ENCODE data around the gene RTP3.

RTP3 gene

DNA sequence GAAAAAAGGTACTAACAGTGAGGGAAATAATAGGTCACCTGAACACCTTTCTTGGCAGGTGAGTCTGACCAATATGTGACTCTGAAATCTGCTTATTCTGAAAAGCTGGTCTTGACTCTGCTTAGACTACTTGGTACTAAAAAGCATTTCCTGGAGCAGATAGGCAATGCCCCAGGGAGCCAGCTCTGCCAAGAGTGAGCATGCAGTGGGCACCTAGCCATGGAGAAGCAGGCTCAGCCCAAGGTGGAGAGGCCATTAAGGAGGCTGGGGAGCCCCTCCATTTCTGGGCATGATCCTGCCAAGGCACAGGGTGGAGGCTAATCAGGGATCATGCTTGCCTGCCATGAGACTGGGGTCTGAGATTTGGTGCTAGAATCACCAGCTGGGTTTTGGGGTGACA lies 31.5 kb upstream of the RTP3 start:
- Histone ChIP-seq H3K79me2 (ENCODE audit: insufficient read depth, low read length) (no peaks in the 10 kb centered on the region), H3K9me3 (ENCODE audit: insufficient read depth, low read length, severe bottlenecking) (no peaks in the 10 kb centered on the region), H3K4me1 (ENCODE audit: insufficient read depth, low read length) (no peaks in the 10 kb centered on the region), H3K27me3 (ENCODE audit: insufficient read depth, low read length, poor library complexity) (no peaks in the 10 kb centered on the region), H3K36me3 (ENCODE audit: insufficient read depth, low read length) (no peaks in the 10 kb centered on the region), H4K20me1 (ENCODE audit: insufficient read depth, low read length) (no peaks in the 10 kb centered on the region), H3K9ac (ENCODE audit: low read depth, low read length) (no peak overlapping the region), H3K4me2 (ENCODE audit: insufficient read depth, low read length) (no peak overlapping the region), H3K4me3 (ENCODE audit: low read depth in 1 of 2, low read length in 2 of 2) (no peak overlapping the region), H3K27ac (ENCODE audit: low read length) (no peak overlapping the region), H2AFZ (ENCODE audit: low read depth, low read length) (no peak overlapping the region)
- DNase-seq (no peak), ATAC-seq (ENCODE audit: insufficient read depth, low read depth) (no peak)
- TF ChIP-seq, protein P1, sequence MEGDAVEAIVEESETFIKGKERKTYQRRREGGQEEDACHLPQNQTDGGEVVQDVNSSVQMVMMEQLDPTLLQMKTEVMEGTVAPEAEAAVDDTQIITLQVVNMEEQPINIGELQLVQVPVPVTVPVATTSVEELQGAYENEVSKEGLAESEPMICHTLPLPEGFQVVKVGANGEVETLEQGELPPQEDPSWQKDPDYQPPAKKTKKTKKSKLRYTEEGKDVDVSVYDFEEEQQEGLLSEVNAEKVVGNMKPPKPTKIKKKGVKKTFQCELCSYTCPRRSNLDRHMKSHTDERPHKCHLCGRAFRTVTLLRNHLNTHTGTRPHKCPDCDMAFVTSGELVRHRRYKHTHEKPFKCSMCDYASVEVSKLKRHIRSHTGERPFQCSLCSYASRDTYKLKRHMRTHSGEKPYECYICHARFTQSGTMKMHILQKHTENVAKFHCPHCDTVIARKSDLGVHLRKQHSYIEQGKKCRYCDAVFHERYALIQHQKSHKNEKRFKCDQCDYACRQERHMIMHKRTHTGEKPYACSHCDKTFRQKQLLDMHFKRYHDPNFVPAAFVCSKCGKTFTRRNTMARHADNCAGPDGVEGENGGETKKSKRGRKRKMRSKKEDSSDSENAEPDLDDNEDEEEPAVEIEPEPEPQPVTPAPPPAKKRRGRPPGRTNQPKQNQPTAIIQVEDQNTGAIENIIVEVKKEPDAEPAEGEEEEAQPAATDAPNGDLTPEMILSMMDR (IDR thresholded peaks at IDR 0.05; ENCODE audit: borderline replicate concordance, extremely low read depth, low read length, poor library complexity, severe bottlenecking), result no peak
- no peak for TF ChIP-seq EZH2 (IDR thresholded peaks at IDR 0.05; ENCODE audit: borderline replicate concordance, low read depth, low read length, severe bottlenecking)

DNA sequence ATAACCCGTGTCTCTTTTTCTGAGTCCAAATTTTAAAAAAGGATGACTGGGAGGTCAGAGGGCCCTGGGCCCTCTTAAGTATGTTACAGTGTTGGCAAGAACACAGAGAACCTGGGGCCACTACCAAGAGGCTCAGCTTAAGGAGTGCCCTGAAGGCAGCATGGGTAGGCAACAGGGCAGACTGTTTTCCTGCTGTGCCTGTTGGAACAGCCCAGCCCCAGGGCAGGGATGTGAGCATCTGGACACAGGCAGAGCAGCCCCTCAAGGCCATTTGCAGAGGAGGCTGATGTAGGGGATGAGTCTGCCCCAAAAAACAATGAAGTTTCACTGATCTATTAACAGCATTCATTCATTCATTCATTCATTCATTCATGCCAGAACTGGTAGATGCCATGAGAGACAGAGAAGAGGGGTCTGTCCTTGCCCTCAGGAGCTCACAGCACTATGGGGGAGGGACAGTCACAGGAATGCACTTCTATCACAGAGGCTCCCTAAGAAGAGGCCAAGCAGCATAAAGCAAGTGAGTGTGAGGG lies 30.8 kb upstream of the RTP3 start:
- H3K4me3 ChIP-seq (ENCODE audit: low read depth in 1 of 2, low read length in 2 of 2), result no peak overlapping the region
- no peak overlapping the region for H3K27ac ChIP-seq (ENCODE audit: low read length)
- ATAC-seq (ENCODE audit: insufficient read depth, low read depth), result no peak
- H3K4me2 ChIP-seq (ENCODE audit: insufficient read depth, low read length), result no peak overlapping the region
- H3K79me2 ChIP-seq (ENCODE audit: insufficient read depth, low read length), result no peaks in the 10 kb centered on the region
- no peaks in the 10 kb centered on the region for H3K9me3 ChIP-seq (ENCODE audit: insufficient read depth, low read length, severe bottlenecking)
- no peak for DNase-seq
- H3K9ac ChIP-seq (ENCODE audit: low read depth, low read length), result no peak overlapping the region
- H3K4me1 ChIP-seq (ENCODE audit: insufficient read depth, low read length), result no peaks in the 10 kb centered on the region
- TF ChIP-seq, protein P1 (IDR thresholded peaks at IDR 0.05; ENCODE audit: borderline replicate concordance, extremely low read depth, low read length, poor library complexity, severe bottlenecking), result no peak
- no peak for TF ChIP-seq EZH2 (IDR thresholded peaks at IDR 0.05; ENCODE audit: borderline replicate concordance, low read depth, low read length, severe bottlenecking)
- no peaks in the 10 kb centered on the region for H4K20me1 ChIP-seq (ENCODE audit: insufficient read depth, low read length)
- no peaks in the 10 kb centered on the region for H3K27me3 ChIP-seq (ENCODE audit: insufficient read depth, low read length, poor library complexity)
- no peak overlapping the region for H2AFZ ChIP-seq (ENCODE audit: low read depth, low read length)
- H3K36me3 ChIP-seq (ENCODE audit: insufficient read depth, low read length), result no peaks in the 10 kb centered on the region

DNA sequence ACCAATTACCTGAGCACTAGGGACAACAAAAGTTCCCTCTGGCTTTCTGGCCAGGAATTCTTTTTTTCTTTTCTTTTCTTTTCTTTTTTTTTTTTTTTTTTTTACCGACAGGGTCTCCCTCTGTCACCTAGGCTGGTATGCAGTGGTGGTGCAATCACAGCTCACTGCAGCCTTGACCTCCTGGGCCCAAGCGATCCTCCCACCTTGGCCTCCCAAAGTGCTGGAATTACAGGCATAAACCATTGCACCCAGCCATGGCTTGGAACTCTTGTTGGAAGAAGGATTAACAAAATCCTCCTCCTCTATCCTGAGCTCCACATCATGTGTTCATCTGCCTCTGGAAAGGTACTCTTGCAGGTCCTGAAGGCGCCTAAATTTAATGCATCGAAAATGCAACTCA lies 30.2 kb upstream of the RTP3 start:
- no peak for ATAC-seq (ENCODE audit: insufficient read depth, low read depth)
- Histone ChIP-seq H3K36me3 (ENCODE audit: insufficient read depth, low read length) (no peaks in the 10 kb centered on the region), H3K4me3 (ENCODE audit: low read depth in 1 of 2, low read length in 2 of 2) (no peak overlapping the region), H3K27ac (ENCODE audit: low read length) (no peak overlapping the region), H3K4me2 (ENCODE audit: insufficient read depth, low read length) (no peak overlapping the region), H3K4me1 (ENCODE audit: insufficient read depth, low read length) (no peaks in the 10 kb centered on the region), H3K9ac (ENCODE audit: low read depth, low read length) (no peak overlapping the region), H3K79me2 (ENCODE audit: insufficient read depth, low read length) (no peaks in the 10 kb centered on the region), H4K20me1 (ENCODE audit: insufficient read depth, low read length) (no peaks in the 10 kb centered on the region), H3K27me3 (ENCODE audit: insufficient read depth, low read length, poor library complexity) (no peaks in the 10 kb centered on the region), H2AFZ (ENCODE audit: low read depth, low read length) (no peak overlapping the region), H3K9me3 (ENCODE audit: insufficient read depth, low read length, severe bottlenecking) (no peaks in the 10 kb centered on the region)
- TF ChIP-seq, protein P1 (IDR thresholded peaks at IDR 0.05; ENCODE audit: borderline replicate concordance, extremely low read depth, low read length, poor library complexity, severe bottlenecking), result no peak
- no peak for TF ChIP-seq EZH2 (IDR thresholded peaks at IDR 0.05; ENCODE audit: borderline replicate concordance, low read depth, low read length, severe bottlenecking)
- no peak for DNase-seq

Data from DND-41 (cell line).